ENCODE measurements around the gene S100Z.

GRCh38 chr5:76943006-76943405 is 93.2 kb downstream of the S100Z start:
- TF ChIP-seq, protein P1, sequence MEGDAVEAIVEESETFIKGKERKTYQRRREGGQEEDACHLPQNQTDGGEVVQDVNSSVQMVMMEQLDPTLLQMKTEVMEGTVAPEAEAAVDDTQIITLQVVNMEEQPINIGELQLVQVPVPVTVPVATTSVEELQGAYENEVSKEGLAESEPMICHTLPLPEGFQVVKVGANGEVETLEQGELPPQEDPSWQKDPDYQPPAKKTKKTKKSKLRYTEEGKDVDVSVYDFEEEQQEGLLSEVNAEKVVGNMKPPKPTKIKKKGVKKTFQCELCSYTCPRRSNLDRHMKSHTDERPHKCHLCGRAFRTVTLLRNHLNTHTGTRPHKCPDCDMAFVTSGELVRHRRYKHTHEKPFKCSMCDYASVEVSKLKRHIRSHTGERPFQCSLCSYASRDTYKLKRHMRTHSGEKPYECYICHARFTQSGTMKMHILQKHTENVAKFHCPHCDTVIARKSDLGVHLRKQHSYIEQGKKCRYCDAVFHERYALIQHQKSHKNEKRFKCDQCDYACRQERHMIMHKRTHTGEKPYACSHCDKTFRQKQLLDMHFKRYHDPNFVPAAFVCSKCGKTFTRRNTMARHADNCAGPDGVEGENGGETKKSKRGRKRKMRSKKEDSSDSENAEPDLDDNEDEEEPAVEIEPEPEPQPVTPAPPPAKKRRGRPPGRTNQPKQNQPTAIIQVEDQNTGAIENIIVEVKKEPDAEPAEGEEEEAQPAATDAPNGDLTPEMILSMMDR (IDR thresholded peaks at IDR 0.05): no peak
- TF ChIP-seq POLR2A (IDR thresholded peaks at IDR 0.05): no peak

Data from heart left ventricle (tissue), 13 donors.